H1 (cell line): Measurements from ENCODE around the gene LZTFL1. TPM values are rescaled to one million over a fixed set of nuclear protein-coding genes. Genes with fewer than 3 reads are reported as not detected.

Experiments used
- CTCF ChIA-PET: fragments of 300-600 bp; sonication (Branson Sonifier 250); formaldehyde crosslinking; loops from one replicate; lab custom pipeline; 2021; ENCODE audit not compliant: partially characterized antibody; lab: Charles Lee
- POLR2A ChIA-PET: fragments of 300-600 bp; sonication (Branson Sonifier 250); formaldehyde crosslinking; loops from one replicate; lab custom pipeline; 2021; ENCODE audit warnings: inconsistent platforms; ENCODE audit not compliant: partially characterized antibody; lab: Charles Lee
- DNase-seq, 2 experiments: peaks; one replicate each; pipeline versions ENCODE4 v3.0.0 to v3.0.0-alpha.2; 2010 to 2022; ENCODE audit warnings: low spot score in 2 of 2, low read depth in 1 of 2, mixed read lengths in 1 of 2
- FAIRE-seq: peaks from 2 replicates; lab custom pipeline; 2011; peaks lifted over from hg19 to GRCh38; lab: Jason Lieb, UNC
- H2AFZ ChIP-seq: 2 replicates; pipeline ENCODE4 v1.8.1; 2012; ENCODE audit warnings: low read length, inconsistent platforms
- H2AK5ac ChIP-seq: 2 replicates; pipeline ENCODE4 v1.6.1; 2013; ENCODE audit warnings: low read depth, low read length
- H2BK120ac ChIP-seq: replicated peaks from 2 replicates; pipeline ENCODE3; 2013; ENCODE audit warnings: low read depth, low read length, inconsistent platforms
- H2BK12ac ChIP-seq: 2 replicates; pipeline ENCODE4 v1.6.1; 2013; ENCODE audit warnings: low read depth, low read length
- H2BK15ac ChIP-seq: 2 replicates; pipeline ENCODE4 v1.6.1; 2013; ENCODE audit warnings: low read length
- H2BK20ac ChIP-seq: 2 replicates; pipeline ENCODE4 v1.6.1; 2013; ENCODE audit warnings: low read length
- H2BK5ac ChIP-seq: 2 replicates; pipeline ENCODE4 v1.6.1; 2013; ENCODE audit warnings: low read depth, low read length
- H3K14ac ChIP-seq: 2 replicates; pipeline ENCODE4 v1.6.1; 2013; ENCODE audit warnings: inconsistent platforms; ENCODE audit not compliant: insufficient read length
- H3K18ac ChIP-seq: 2 replicates; pipeline ENCODE4 v1.6.1; 2013; ENCODE audit warnings: low read length; ENCODE audit errors: extremely low read depth
- H3K23ac ChIP-seq: 2 replicates; pipeline ENCODE4 v1.6.1; 2013; ENCODE audit warnings: inconsistent platforms; ENCODE audit not compliant: insufficient read length
- H3K23me2 ChIP-seq: 2 replicates; pipeline ENCODE4 v1.6.1; 2013; ENCODE audit warnings: low read depth, low read length
- H3K27ac ChIP-seq: 2 replicates; pipeline ENCODE4 v1.6.1; 2011; ENCODE audit warnings: low read depth, low read length, inconsistent platforms
- H3K27me3 ChIP-seq, 4 experiments: replicated peaks in 1 of 4; 1 replicate in 1 of 4; 2 replicates in 3 of 4; pipeline versions ENCODE4 v1.6.1 to v1.8.1; 2011 to 2013; ENCODE audit warnings: low read length in 3 of 4, mild to moderate bottlenecking in 3 of 4, inconsistent platforms in 2 of 4, mixed read lengths in 2 of 4, moderate library complexity in 1 of 4; ENCODE audit not compliant: control insufficient read depth in 3 of 4, insufficient read depth in 3 of 4; ENCODE audit errors: extremely low read depth in 1 of 4
- H3K36me3 ChIP-seq, 4 experiments: 2 replicates each; pipeline versions ENCODE4 v1.6.1 to v1.8.1; 2011 to 2013; ENCODE audit warnings: mild to moderate bottlenecking in 4 of 4, low read length in 3 of 4, moderate library complexity in 2 of 4, control low read depth in 1 of 4, inconsistent platforms in 1 of 4; ENCODE audit not compliant: insufficient read depth in 4 of 4, control insufficient read depth in 2 of 4
- H3K4ac ChIP-seq: replicated peaks from 2 replicates; pipeline ENCODE3; 2013; ENCODE audit warnings: low read length, low read depth, mixed read lengths, inconsistent platforms; ENCODE audit not compliant: insufficient read length
- H3K4me1 ChIP-seq, 4 experiments: replicated peaks in 1 of 4; 1 replicate in 1 of 4; 2 replicates in 3 of 4; pipeline versions ENCODE4 v1.6.1 to v1.8.1; 2011 to 2013; ENCODE audit warnings: low read length in 3 of 4, inconsistent platforms in 2 of 4, mixed read lengths in 1 of 4; ENCODE audit not compliant: insufficient read depth in 4 of 4, control insufficient read depth in 3 of 4
- H3K4me2 ChIP-seq, 2 experiments: 2 replicates each; pipeline versions ENCODE4 v1.6.1 to v1.8.1; 2011 to 2013; ENCODE audit warnings: low read depth in 2 of 2, low read length in 2 of 2, control low read depth in 1 of 2, inconsistent platforms in 1 of 2, mild to moderate bottlenecking in 1 of 2; ENCODE audit not compliant: insufficient read depth in 1 of 2
- H3K4me3 ChIP-seq, 4 experiments: fragments of 200-600, 300-600 bp in 1 of 4; sonication (generic), shearing (Covaris generic), sonication (Bioruptor Twin) in 1 of 4; 2 replicates each; pipeline versions ENCODE4 v1.5.1 to v1.8.1; 2011 to 2016; ENCODE audit warnings: low read length in 4 of 4, low read depth in 3 of 4, control low read depth in 2 of 4, inconsistent platforms in 2 of 4, mild to moderate bottlenecking in 2 of 4, mixed read lengths in 1 of 4, moderate library complexity in 1 of 4; ENCODE audit not compliant: insufficient read depth in 2 of 4; ENCODE audit errors: extremely low read depth in 1 of 4
- H3K56ac ChIP-seq: replicated peaks from 2 replicates; pipeline ENCODE3; 2013; ENCODE audit warnings: low read depth, mild to moderate bottlenecking, mixed read lengths, low read length, inconsistent platforms; ENCODE audit not compliant: insufficient read length
- H3K79me1 ChIP-seq: 2 replicates; pipeline ENCODE4 v1.6.1; 2013; ENCODE audit warnings: low read depth, low read length, control low read depth
- H3K79me2 ChIP-seq, 2 experiments: 2 replicates each; pipeline versions ENCODE4 v1.6.1 to v1.8.1; 2012 to 2013; ENCODE audit warnings: low read length in 2 of 2, mild to moderate bottlenecking in 2 of 2, inconsistent platforms in 1 of 2; ENCODE audit not compliant: insufficient read depth in 2 of 2, control insufficient read depth in 1 of 2
- H3K9ac ChIP-seq, 4 experiments: replicated peaks in 1 of 4; 1 replicate in 1 of 4; 2 replicates in 3 of 4; pipeline versions ENCODE4 v1.6.1 to v1.8.1; 2011 to 2013; ENCODE audit warnings: low read depth in 3 of 4, low read length in 3 of 4, control low read depth in 2 of 4, mild to moderate bottlenecking in 2 of 4, moderate library complexity in 2 of 4, inconsistent platforms in 1 of 4; ENCODE audit errors: extremely low read depth in 1 of 4
- H3K9me3 ChIP-seq, 2 experiments: 2 replicates each; pipeline versions ENCODE4 v1.6.1 to v1.8.1; 2012 to 2013; ENCODE audit warnings: mild to moderate bottlenecking in 2 of 2, moderate library complexity in 2 of 2, control low read depth in 1 of 2, inconsistent platforms in 1 of 2, low read depth in 1 of 2, low read length in 1 of 2, mixed read lengths in 1 of 2; ENCODE audit not compliant: insufficient read depth in 2 of 2
- H4K20me1 ChIP-seq, 2 experiments: replicated peaks in 1 of 2; 2 replicates each; pipeline versions ENCODE3 to v1.8.1; 2011 to 2013; ENCODE audit warnings: inconsistent platforms in 2 of 2, low read length in 2 of 2, mild to moderate bottlenecking in 1 of 2; ENCODE audit not compliant: insufficient read depth in 2 of 2, control insufficient read depth in 1 of 2
- H4K5ac ChIP-seq: 2 replicates; pipeline ENCODE4 v1.6.1; 2013; ENCODE audit warnings: low read length, low read depth, mixed read lengths, inconsistent platforms; ENCODE audit not compliant: insufficient read length
- H4K8ac ChIP-seq: 2 replicates; pipeline ENCODE4 v1.8.0; 2013; ENCODE audit warnings: mild to moderate bottlenecking, moderate library complexity, low read length, inconsistent platforms; ENCODE audit not compliant: insufficient read depth; ENCODE audit errors: extremely low read depth
- H4K91ac ChIP-seq: replicated peaks from 2 replicates; pipeline ENCODE3; 2013; ENCODE audit warnings: low read length, mixed read lengths, inconsistent platforms; ENCODE audit not compliant: insufficient read length
- ASH2L ChIP-seq: fragments of 200-600, 300-600 bp; sonication (generic); IDR thresholded peaks from one replicate; pipeline ENCODE4 v1.7.1; 2017; ENCODE audit warnings: low read length
- CBX8 ChIP-seq: fragments of 300-800, 300-1000 bp; sonication (generic); IDR thresholded peaks from 2 replicates; pipeline ENCODE4 v1.7.1; 2016; ENCODE audit warnings: low read depth, low read length, borderline replicate concordance
- CREB1 ChIP-seq: IDR thresholded peaks from 2 replicates; pipeline ENCODE4 v1.6.1; 2012; ENCODE audit warnings: inconsistent platforms
- EGR1 ChIP-seq: IDR thresholded peaks from 2 replicates; pipeline ENCODE4 v1.6.1; 2011; ENCODE audit warnings: low read depth, low read length, borderline replicate concordance
- GABPA ChIP-seq: IDR thresholded peaks from 2 replicates; pipeline ENCODE4 v1.6.1; 2011; ENCODE audit warnings: mild to moderate bottlenecking, low read length, moderate library complexity, borderline replicate concordance; ENCODE audit not compliant: insufficient read depth
- GTF2F1 ChIP-seq: IDR thresholded peaks from 2 replicates; pipeline ENCODE4 v1.6.1; 2012; ENCODE audit warnings: low read depth, low read length, improper control_type of control experiment, borderline replicate concordance
- JUN ChIP-seq: IDR thresholded peaks from 2 replicates; pipeline ENCODE4 v1.6.1; 2011; ENCODE audit warnings: low read depth, mild to moderate bottlenecking, improper control_type of control experiment, low read length
- KDM4A ChIP-seq: IDR thresholded peaks from one replicate; pipeline ENCODE4 v1.7.1; 2012; ENCODE audit warnings: low read depth, mild to moderate bottlenecking, moderate library complexity, low read length, inconsistent platforms; ENCODE audit not compliant: severe bottlenecking
- POLR2AphosphoS5 ChIP-seq: IDR thresholded peaks from 2 replicates; pipeline ENCODE4 v1.6.1; 2011; ENCODE audit warnings: low read depth, low read length
- RAD21 ChIP-seq, 2 experiments: IDR thresholded peaks in 1 of 2; conservative IDR thresholded peaks in 1 of 2; 2 replicates each; pipeline ENCODE4 v1.6.1; 2011; ENCODE audit warnings: low read depth in 2 of 2, low read length in 2 of 2, improper control_type of control experiment in 1 of 2, inconsistent platforms in 1 of 2, mild to moderate bottlenecking in 1 of 2, moderate library complexity in 1 of 2
- SAP30 ChIP-seq: fragments of 300-600 bp; sonication (generic); IDR thresholded peaks from 2 replicates; pipeline ENCODE4 v1.7.1; 2012; ENCODE audit warnings: low read length, moderate library complexity, mild to moderate bottlenecking, inconsistent platforms; ENCODE audit not compliant: insufficient read depth, insufficient replicate concordance
- SIX5 ChIP-seq: IDR thresholded peaks from 2 replicates; pipeline ENCODE4 v1.6.1; 2011; ENCODE audit warnings: mild to moderate bottlenecking, low read depth, low read length
- SP1 ChIP-seq: IDR thresholded peaks from 2 replicates; pipeline ENCODE4 v1.6.1; 2011; ENCODE audit warnings: low read depth, low read length
- TAF1 ChIP-seq: IDR thresholded peaks from 2 replicates; pipeline ENCODE4 v1.6.1; 2011; ENCODE audit warnings: mild to moderate bottlenecking, low read depth, low read length
- TCF12 ChIP-seq: IDR thresholded peaks from 2 replicates; pipeline ENCODE4 v1.6.1; 2011; ENCODE audit warnings: low read depth, mild to moderate bottlenecking, low read length
- WGBS, 2 experiments: shearing (Covaris generic) in 1 of 2; methylation state at CpG; one replicate each; pipeline versions ENCODE4 v1.1.6 to v1.1.7; 2013 to 2015; ENCODE audit warnings: low lambda C conversion rate in 2 of 2, mixed read lengths in 2 of 2, inconsistent platforms in 1 of 2, low coverage in 1 of 2, missing lambda C conversion rate in 1 of 2; ENCODE audit not compliant: insufficient replicate concordance in 2 of 2, insufficient coverage in 1 of 2, insufficient read length in 1 of 2; ENCODE audit errors: extremely low coverage in 1 of 2, missing lambda C conversion rate in 1 of 2; 5-methylcytosine and 5-hydroxymethylcytosine counted together
- polyA plus RNA-seq, 7 experiments: library from polyadenylated mRNA; depleted of rRNA in 3 of 7; stranded (reverse) in 5 of 7; unstranded in 2 of 7; fragments of >200 nt in 5 of 7; fragments of 200-250 nt in 2 of 7; gene quantifications; 1 replicate in 5 of 7; 2 replicates in 1 of 7; 4 replicates in 1 of 7; pipeline versions ENCODE4 v1.2.1 to v1.2.3, GENCODE V29; 2011 to 2013; ENCODE audit warnings: missing spikeins in 2 of 7, mixed read lengths in 2 of 7
- total RNA-seq: library from RNA; stranded (reverse); fragmentation: NEBNext Ultra II Directional; extraction: Animal tissue kit (Norgen Biotek cat#: 25700); gene quantifications from 2 replicates; pipeline ENCODE4 v1.2.1, GENCODE V29; 2021
- TF ChIP-seq, protein P1 (sequence below): IDR thresholded peaks from 2 replicates; pipeline ENCODE4 v1.6.1; 2012; ENCODE audit warnings: inconsistent platforms

LZTFL1 gene
- total and polyA plus RNA-seq, 2 of the 8 experiments (the other 6 are each of a cell fraction or from before 2014, with no cell fraction given), result 8.7 to 11.5 TPM

DNA sequence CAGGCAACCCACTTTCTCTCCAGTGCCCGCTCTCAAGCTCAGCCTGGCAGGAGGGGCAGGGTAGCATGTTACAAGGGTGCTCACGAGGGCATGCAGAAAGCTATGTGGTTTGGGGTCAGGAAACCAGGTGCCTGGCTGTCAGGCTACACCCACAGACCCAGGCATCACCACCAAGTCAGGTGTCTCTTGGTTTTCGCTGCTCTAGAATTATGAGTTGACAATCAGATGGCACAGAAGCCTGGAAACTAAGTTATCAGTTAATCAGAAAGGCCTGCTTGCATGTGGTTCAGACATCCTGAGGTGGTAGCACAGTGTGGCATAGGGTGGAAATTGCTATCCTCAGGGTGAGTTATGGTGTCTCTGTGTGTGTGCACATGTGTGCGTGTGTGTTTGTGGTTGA is 28.2 kb upstream of the LZTFL1 start:
- Histone ChIP-seq H3K4me3 (no peak overlapping the region), H2BK15ac (no peak overlapping the region), H3K14ac (no peak overlapping the region), H3K18ac (no peak overlapping the region), H3K9ac (no peak overlapping the region), H2AK5ac (no peak overlapping the region), H3K56ac (no peak overlapping the region), H3K79me1 (no peaks in the 10 kb centered on the region; the same call in 1 of the 2 replicates), H3K23me2 (no peaks in the 10 kb centered on the region), H4K5ac (no peak overlapping the region), H3K9me3 (no peaks in the 10 kb centered on the region), H2BK5ac (no peak overlapping the region), H4K20me1 (no peaks in the 10 kb centered on the region), H2AFZ (no peak overlapping the region), H2BK20ac (no peak overlapping the region), H3K27ac (no peak overlapping the region), H4K91ac (no peak overlapping the region), H3K4ac (no peak overlapping the region), H3K4me2 (no peak overlapping the region), H3K23ac (no peak overlapping the region), H3K36me3 (no peaks in the 10 kb centered on the region), H3K27me3 (no peaks in the 10 kb centered on the region), H3K79me2 (no peaks in the 10 kb centered on the region), H3K4me1 (peaks cover 0 to 4% (median 2%) of the 10 kb centered on the region in 4 experiments; a peak in 2 of 7 replicates), H2BK12ac (no peak overlapping the region), H2BK120ac (no peak overlapping the region), H4K8ac (no peak overlapping the region)
- ChIA-PET POLR2A (no interaction called here), CTCF (no interaction called here)
- DNase-seq (no peak), FAIRE-seq (no peak)
- WGBS, 2 experiments, result 86% methylated on average over 4 of the region's 4 CpGs; no CpG with 5 or more reads in 1 of the 2 experiments
- TF ChIP-seq ASH2L (no peak), SAP30 (no peak), GTF2F1 (no peak), KDM4A (no peak), CBX8 (no peak), TCF12 (no peak), TAF1 (no peak), GABPA (no peak), CREB1 (no peak), EGR1 (no peak), SP1 (no peak), SIX5 (no peak), JUN (no peak), POLR2AphosphoS5 (no peak), RAD21 (IDR thresholded peaks at IDR 0.05 in 1 of 2, conservative IDR thresholded peaks at IDR 0.05 in 1 of 2; ENCODE audit: low read depth in 2 of 2, low read length in 2 of 2) (no peak)
- TF ChIP-seq, protein P1, sequence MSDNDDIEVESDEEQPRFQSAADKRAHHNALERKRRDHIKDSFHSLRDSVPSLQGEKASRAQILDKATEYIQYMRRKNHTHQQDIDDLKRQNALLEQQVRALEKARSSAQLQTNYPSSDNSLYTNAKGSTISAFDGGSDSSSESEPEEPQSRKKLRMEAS, result no peak
